Stimulated activated CD4-positive, alpha-beta T cell treated with anti-CD3 and anti-CD28 coated beads, Interleukin-4, amount 100 ng/mL, for 1 hour (primary cell): Measurements from ENCODE around the gene RABGAP1L.
"Not testable (repeated sequence)": the region's sequence is repeated elsewhere in the genome, so short reads cannot be mapped to it uniquely, and the experiment has no call there.

Experiments used
- DNase-seq: peaks from one replicate; pipeline ENCODE4 v3.0.0-alpha.2; 2020

RABGAP1L gene

DNA sequence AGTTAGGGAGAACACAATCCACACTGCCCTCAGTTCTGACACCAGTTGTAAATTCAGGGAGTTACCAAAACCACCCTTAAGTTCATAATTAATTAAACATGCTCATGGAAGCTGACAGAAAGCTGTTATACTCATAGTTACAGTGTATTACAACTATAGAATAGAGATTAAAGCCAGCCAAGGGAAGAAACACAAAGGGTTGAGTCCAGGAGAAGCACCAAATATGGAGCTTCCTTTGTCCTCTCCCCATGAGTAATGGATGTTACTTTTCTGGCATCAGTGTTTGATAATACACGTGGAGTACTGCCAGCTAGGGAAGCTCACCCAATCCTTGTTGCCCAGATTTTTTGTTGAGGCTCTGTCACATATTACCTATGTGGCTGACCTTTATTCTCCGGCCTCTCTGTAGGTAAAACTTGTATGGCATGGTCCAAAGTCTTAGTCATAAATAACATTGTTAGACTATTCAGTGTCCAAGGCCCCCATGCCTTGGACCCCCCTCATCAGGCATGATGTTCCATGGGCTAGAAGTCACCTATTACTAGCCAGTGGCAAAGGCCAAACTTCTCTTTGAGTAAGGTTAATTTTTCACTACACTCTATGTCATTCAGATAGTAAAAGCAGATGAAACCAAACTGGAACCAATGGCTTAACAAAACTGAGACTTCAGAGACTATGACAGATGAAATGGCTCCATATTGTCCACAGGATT lies 464.2 kb downstream of the RABGAP1L start:
- no peak for DNase-seq

DNA sequence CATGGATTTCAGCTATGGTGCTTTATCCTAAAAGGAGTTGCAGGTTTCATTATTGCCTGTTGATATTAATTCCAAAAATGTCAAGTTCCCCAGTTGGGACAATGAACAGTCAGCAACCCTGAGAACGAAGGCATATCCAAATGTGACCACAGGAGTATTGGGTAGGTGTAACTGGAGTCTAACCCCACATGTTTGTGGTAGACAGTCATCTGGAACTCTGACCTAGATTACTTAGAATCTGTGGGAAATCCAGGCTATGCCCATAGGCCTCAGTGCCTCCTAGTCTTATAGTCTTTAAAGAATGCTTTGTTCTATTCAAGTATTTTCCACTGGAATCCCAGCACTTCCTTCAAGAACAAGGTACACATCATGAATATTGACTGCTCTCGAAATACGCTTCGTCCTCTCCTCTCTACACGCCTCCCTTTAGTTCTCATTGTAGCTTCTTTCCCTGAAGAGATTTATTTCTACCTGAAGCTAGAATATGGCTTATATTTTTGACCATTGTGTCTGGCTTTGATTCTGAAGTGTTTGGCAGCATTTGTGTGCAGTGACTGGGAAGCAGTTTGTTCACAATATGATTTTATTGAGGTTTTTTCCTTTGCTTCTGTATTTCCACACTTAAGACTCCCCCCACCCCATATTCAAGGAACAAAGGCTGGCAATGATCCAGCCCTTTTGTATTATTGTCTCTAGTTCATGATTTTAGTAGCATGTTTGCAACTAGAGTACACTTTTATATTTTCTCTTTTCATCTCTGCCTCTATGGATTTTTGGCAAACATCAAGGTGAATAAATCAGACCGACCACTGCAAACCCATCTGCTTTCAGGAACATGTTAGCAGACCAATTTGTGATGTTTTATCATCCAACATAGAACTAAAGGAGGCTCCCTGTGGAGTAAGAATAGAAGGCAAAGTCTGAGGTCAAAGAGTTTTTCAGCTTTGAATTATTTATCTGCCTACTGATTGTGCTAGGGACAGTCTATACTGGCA lies 467.0 kb downstream of the RABGAP1L start:
- no peak for DNase-seq

DNA sequence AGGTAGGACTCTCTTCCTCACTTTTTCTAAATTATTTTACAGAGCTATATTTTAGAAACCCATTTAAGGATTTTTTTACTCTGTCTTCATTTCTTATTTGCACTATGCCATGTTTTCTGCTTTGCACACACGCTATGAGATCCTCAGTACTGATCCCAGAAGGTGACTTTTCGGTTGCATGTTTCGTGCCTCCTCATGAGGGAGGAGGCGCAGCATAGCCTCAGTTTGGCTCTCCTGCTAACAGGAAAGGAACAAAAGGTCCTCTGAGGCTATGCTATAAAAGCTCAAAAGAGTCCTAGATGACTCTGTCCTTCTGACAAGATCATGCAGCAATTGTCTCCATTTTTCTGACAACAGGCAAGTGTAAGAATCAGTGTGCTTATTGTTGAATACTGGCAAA lies 478.2 kb downstream of the RABGAP1L start:
- no peak for DNase-seq

DNA sequence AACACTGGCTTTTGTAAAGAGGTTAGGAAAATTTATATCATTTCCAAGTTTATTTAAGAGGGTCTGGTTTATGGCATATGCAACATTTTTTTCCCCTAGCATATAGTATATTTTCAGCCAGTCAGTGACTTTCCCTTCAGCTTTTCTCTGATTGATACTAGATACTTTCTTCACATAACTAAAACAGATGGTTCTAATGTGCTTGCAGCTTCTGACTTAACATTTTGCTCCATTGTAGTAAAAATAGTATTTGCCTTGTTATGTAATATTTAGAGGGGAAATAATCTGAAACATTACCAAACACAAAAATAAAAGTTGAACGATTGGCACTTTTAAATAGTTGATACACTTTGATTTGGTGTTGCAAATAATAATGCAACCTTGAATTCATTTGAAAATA lies 480.1 kb downstream of the RABGAP1L start:
- no peak for DNase-seq

DNA sequence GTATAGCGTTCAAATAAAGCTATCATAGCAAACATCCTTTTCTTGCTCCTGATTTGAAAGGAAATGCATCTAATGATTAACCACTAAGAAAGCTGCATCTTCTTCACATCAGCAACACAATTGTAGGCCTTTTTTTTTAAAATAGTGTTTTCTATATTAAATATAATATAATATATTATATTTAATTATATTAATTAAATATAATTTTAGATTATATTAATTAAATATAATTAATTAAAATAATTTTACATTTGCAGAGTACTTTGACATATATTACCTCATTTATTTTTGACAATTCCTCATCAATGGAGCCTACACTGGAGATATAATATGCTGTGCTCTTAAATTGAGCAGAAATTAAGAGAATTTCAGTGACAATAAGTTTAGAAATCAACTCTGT lies 481.5 kb downstream of the RABGAP1L start:
- DNase-seq: no peak

DNA sequence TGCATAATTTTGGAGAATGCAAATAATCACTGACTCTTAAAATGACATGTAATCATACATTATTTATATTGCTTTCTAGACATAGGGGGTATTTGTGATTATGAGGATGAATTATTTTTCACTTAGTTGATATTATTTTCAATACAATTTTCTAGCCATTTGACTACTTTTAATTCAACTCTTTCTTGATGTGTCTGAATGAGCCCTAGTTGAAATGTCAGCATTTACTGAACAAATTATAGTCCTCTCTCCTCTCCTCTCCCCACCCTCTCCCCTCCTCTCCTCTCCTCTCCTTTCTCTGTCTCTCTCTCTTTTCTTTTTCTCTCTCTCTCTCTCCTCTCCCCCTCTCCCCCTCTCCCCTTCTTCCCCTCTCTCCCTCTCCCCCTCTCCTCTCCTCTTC lies 483.1 kb downstream of the RABGAP1L start:
- no peak for DNase-seq

DNA sequence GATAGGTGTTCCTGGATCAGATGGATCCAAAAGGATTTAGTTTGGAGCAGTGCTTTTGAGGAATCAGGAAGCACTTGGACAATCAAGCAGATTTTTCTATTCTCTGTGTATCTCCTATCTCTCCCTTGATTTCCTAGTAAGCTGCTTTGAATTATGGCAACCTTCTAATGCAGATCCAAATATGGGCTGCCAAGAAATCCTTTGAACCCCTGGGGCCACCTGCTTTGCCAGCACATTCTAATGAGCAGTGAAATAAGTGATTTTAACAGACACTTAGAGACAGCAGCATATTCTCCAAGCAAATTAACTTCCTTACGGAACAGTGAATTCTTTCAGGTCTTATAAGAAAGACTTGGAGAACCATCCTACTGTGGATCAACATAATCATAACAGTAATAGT lies 483.9 kb downstream of the RABGAP1L start:
- no peak for DNase-seq

DNA sequence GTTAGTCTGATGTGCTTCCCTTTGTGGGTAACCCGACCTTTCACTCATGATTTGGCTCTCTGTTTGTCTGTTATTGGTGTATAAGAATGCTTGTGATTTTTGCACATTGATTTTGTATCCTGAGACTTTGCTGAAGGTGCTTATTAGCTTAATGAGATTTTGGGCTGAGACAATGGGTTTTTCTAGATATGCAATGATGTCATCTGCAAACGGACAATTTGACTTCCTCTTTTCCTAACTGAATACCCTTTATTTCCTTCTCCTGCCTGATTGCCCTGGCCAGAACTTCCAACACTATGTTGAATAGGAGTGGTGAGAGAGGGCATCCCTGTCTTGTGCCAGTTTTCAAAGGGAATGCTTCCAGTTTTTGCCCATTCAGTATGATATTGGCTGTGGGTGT lies 490.3 kb downstream of the RABGAP1L start:
- DNase-seq: not testable (repeated sequence)

DNA sequence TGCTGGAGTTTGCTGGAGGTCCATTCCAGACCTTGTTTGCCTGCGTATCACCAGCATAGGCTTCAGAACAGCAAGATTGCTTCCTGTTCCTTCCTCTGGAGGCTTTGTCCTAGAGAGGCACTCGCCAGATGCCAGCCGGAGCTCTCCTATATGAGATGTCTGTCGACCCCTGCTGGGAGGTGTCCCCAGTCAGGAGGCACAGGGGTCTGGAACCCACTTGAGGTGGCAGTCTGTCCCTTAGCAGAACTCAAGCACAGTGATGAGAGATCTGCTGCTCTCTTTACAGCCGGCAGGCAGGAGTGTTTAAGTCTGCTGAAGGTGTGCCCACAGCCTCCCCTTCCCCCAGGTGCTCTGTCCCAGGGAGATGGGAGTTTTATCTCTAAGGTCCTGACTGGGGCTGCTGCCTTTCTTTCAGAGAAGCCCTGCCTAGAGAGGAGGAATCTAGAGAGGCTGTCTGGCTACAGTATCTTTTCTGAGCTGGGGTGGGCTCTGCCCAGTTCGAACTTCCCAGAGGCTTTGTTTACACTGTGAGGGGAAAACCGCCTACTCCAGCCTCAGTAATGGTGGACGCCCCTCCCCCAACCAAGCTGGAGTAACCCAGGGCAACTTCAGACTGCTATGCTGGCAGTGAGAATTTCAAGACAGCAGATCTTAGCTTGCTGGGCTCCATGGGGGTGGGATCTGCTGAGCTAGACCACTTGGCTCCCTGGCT lies 493.4 kb downstream of the RABGAP1L start:
- no peak for DNase-seq

DNA sequence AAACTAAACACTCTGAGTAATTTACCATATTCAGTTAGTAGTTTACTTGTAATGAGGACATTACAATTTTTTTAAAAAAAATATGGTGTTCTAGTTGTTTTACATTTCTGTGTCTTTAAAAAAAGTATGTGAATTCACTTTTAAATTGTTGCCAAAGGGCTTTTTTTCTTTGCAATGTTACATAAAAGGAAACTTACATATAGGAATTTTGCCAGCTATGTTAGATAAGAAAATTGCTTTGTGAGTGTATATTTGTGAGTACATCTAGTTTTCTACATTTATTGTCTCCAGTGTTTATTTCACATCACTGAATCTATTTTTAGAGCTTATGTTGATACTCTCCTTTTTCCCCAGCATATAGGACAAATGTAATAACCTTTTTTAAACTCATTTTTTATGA lies 495.2 kb downstream of the RABGAP1L start:
- no peak for DNase-seq

DNA sequence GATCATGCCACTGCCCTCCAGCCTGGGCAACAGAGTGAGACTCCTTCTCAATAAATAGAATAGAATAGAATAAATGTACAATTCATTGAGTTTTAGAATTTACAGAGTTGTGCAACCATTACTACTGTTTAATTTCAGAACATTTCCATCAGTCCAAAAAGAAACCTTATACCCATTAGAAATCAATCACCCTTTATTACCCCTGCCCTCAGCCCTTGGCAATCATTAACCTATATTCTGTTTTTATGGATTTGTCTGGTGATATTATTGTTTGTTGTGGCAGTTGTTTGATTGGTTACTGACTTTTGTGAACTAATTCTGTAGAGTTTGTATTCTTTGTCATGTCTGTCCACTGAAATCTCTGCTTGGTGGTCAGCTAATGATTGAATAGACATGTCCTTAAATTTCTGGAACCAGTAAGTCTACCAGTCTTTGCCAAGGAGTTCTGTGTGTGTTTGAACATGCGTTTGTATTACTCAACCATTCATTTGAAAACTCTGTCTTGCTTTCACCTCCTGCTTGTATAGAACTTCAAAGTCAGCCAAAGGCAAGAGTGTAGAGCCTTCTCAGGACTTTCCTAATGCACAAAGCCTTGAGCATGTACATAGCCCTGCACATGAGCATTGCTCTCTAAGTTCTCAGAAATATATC lies 497.2 kb downstream of the RABGAP1L start:
- DNase-seq: no peak

DNA sequence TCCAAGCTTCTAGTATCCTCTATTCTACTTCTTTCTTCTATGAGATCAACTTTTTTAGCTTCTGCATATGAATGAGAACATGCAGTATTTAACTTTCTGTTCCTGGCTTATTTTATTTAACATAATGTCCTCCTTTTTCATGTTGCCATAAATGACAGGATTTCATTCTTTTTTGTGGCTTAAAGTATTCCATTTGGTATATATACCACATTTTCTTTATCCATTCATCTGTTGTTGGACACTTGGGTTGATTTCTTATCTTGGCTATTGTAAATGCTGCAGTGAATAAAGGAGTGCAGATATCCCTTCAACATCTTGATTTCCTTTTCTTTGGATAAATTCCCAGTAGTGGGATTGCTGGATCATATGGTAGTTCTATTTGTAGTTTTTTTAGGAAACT lies 498.1 kb downstream of the RABGAP1L start:
- no peak for DNase-seq

DNA sequence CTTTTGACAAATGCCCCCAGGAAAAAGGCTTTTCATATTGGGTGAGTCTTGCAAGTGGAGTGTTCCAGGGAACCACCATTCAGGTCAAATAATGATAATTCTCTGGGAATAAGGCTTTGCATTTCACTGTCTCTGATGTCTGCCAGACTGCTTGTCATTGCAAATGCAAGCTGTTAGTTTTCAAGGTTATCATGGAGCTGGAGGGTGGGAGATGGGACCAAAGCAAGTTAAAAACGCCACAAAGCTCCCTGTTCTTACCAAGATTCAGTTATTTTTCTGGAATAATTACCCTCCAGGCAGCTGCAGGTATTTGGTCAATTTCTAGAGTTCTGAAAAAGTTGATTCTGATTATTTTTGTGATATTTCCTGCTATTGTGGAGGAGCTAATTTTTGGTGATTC lies 498.6 kb downstream of the RABGAP1L start:
- no peak for DNase-seq

DNA sequence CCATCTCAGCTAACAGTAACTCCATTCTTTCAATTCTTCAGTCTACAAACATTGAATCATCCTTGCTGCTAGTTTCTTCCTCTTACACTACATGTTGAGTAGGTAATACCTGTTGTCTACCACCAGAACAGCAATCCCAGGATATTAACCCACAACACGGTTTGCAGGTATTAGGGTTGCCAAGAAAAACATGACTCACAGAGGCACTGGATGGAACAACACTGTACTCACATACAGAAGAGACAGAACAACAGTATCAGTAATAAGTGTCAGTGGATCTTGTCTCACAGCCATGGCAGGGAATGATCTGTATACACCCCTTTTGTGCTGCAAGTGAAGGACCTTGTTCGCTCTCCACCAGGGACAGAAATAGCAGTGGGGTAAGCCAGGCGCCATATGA lies 500.5 kb downstream of the RABGAP1L start:
- DNase-seq: no peak

DNA sequence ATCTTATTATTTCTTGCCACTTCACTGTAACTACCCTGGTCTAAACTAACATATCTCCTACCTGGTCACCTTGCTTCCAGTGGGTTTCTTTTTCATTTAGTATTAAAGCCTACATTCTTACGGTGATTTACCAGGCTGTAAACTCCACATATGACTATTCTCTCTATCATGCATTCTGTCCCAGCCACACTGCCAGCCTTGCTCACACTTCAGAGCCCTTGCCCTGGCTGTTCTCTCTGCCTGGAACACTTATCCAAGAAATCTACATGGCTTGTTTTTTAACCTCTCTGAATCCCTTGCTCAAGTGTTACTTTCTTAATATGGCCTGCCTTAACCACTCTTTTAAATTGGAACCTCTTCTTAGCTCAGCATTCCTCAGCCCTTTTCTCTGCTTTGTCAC lies 501.2 kb downstream of the RABGAP1L start:
- DNase-seq: no peak

DNA sequence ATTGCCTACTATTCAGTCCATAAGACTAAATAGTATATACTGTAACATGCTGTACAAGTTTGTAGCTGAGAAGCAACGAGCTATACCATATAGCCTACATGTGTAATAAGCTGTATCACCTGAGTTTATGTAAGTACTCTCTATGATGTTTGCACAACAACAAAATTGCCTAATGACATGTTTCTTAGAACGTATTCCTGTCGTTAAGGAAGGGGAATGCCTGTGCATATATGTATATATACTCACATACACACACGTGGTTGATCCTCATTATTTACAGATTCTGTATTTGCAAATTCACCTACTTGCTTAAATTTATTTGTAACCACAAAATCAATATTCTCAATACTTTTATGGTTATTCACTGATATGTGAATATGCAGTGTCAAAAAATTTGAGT lies 504.0 kb downstream of the RABGAP1L start:
- DNase-seq: no peak

DNA sequence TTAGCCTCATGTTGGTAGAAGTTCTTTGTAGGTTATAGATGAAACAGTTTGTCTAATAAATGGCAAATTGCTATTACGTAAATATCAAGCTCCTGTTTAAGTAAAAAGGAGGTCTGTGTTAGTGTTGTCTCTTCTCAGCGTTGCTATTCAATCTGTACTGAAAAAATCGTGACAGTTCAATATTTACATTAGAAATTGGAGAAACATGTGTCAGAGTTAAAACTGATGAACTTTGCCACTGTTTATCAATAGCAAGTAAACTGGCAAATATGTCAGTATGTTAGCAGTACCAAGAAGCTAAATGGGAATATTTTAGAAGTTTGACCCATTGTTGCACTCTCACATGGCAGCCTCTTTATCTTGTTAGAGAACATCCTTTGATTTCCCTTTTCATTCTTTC lies 506.9 kb downstream of the RABGAP1L start:
- DNase-seq: no peak

DNA sequence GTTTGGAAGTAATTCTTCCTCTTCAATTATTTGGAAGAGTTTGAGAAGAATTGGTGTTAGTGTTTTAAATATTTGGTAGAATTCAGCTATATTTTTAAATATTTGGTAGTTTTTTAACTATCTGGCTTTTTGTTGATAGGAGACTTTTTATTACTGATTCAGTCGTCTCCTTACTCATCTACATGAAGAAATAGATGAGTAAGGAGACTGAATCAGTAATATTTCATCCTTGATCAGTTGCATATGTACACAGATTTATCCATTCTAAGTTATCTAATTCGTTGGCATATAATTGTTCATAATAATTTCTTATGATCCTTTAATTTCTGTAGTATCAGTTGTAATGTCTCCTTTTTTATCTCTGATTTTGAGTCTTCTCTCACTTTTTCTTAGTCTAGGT lies 512.5 kb downstream of the RABGAP1L start:
- DNase-seq: no peak

DNA sequence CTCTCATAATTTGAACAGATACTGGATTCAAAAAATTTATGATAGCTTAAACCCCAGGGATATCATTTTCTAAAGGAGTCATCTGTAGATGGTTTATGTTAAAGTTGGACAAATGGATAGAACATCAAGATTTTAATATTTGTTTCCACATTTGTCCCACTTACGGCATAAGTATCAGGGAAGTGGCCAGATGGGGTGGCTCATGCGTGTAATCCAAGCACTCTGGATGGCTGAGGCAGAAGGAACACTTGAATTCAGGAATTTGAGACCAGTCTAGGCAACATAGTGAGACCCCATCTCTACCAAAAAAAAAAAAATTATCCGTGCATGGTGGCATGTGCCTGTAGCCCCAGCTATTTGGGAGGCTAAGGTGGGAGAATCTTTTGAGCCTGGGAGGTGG lies 517.5 kb downstream of the RABGAP1L start:
- DNase-seq: no peak

DNA sequence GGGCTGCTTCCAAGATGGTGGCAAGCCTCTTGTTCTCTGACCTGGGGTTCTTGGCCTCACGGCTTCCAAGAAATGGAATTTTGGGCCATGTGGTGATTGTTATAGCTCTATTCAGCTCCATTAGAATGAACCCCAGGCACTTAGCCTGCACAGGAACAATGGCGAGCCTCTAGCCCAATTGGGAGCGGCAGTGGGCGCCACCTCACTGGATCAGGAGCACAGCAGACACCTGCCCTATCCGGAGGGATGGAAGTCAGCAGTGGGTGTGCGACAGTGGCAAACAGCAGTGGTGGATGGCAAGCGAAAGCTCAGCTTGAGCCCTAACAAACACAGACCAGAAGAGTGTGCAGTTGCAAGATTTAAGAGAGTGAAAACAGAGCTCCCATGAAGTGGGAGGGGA lies 519.3 kb downstream of the RABGAP1L start:
- no peak for DNase-seq

DNA sequence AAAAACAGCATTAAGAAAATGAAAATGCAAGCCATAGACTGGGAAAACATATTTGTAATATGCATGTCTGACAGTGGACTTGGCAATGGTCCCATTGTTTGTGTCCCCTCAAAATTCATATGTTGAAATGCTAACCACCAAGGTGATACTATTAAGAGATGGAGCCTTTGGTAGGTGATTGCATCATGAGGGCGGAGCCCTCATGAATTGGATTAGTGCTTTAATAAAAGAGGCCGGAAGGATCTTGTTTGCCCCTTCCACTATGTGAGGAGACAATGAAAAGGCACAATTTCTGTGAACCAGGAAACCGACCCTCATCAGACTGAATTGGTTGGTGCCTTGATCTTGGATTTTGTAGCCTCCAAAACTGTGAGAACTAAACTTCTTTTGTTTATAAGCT lies 520.8 kb downstream of the RABGAP1L start:
- DNase-seq: no peak

DNA sequence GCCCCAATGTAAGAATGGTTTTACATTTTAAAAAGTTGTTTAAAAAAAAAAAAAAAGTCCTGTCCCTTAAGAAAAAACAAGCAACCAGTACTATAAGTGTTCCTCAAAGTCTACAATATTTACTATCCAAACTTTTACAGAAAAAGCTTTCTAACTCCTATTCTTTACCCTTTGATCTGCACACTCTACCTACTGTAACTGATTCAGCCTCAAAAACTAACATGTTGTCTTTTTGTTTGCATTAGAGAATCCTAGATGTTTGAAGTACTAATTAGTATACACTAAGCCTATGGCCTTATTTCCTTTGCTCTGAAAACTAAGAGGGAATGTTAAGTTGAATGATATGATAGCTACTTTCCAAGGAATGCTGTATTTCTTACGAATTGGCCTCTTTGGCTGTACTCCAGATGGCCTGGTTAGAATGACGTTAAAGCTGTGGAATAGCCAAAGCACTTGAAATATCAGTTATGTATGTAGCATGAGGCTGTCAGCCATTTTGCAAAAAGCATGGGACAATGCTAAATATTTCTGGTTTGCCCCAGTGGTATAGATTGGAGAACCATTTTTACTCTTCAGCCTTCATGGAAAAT lies 523.2 kb downstream of the RABGAP1L start:
- no peak for DNase-seq

DNA sequence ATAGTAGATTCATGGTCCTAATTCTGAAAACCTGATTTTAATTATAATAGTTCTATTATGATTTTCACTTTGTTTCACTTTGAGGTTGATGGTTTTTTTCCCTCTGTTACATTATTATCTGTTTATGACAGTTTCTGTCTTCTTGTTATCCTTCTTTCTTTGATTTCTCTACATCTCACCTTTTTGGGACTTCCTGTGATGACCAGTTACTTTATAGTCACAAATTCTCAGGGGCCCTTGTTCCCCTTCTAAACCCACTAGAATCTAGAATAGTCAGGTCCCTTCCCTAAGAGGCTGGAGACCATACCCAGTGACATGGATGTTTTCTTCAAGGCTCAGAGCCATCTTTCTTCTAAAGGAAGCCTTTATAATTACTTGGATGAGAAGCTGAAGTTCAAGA lies 526.9 kb downstream of the RABGAP1L start:
- DNase-seq: no peak
